Panc1 (cell line): ENCODE measurements around the gene RBMS3.

ENCODE experiments used
- POLR2AphosphoS5 ChIP-seq: IDR thresholded peaks from 2 replicates; pipeline ENCODE4 v1.6.1; 2012; ENCODE audit warnings: mild to moderate bottlenecking, low read depth, low read length, moderate library complexity
- TF ChIP-seq, protein P1 (sequence below): fragments of 450-650 bp; IDR thresholded peaks from 2 replicates; pipeline ENCODE4 v1.5.1; 2017; ENCODE audit warnings: mild to moderate bottlenecking

DNA sequence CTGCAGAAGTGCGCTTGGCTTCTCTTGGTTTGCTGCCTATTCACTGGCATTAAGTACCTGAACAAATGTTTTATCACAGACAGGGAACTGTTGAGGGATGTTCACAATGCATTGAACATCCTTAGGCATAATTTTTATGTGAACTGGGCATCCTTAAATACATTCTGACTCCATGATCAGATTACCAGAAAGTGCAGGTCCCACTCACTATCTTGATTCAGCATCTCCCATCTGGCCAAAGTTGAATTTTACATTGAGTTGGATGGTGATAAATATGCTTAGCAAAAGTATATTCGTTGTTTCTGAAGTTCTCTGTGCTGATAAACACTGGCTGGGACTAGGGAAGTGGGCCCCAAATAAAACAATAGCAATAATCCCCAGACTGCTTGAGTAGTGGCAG is 108.5 kb downstream of the RBMS3 start:
- TF ChIP-seq, protein P1, sequence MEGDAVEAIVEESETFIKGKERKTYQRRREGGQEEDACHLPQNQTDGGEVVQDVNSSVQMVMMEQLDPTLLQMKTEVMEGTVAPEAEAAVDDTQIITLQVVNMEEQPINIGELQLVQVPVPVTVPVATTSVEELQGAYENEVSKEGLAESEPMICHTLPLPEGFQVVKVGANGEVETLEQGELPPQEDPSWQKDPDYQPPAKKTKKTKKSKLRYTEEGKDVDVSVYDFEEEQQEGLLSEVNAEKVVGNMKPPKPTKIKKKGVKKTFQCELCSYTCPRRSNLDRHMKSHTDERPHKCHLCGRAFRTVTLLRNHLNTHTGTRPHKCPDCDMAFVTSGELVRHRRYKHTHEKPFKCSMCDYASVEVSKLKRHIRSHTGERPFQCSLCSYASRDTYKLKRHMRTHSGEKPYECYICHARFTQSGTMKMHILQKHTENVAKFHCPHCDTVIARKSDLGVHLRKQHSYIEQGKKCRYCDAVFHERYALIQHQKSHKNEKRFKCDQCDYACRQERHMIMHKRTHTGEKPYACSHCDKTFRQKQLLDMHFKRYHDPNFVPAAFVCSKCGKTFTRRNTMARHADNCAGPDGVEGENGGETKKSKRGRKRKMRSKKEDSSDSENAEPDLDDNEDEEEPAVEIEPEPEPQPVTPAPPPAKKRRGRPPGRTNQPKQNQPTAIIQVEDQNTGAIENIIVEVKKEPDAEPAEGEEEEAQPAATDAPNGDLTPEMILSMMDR: no peak
- TF ChIP-seq POLR2AphosphoS5: no peak
